PC-3 (cell line): ENCODE data around the gene PTPRN2. TPM values are rescaled to one million over a fixed set of nuclear protein-coding genes. Genes with fewer than 3 reads are reported as not detected.

Experiments used
- ATAC-seq: fragments of 200-7000 bp; cut with Tn5 transposase; 2 replicates; pipeline ENCODE4 v1.9.1; 2020; ENCODE audit warnings: mild to moderate bottlenecking, moderate library complexity
- BruUV-seq: library from RNA; stranded (reverse); fragments of 400-500 nt; replicated peaks from 2 replicates; lab custom pipeline; 2021; lab: Mats Ljungman, UMichigan
- CTCF ChIA-PET: fragments of 300-600 bp; sonication (Branson Sonifier 250); formaldehyde crosslinking; loops from one replicate; lab custom pipeline; 2022; ENCODE audit warnings: antibody characterized with exemption; lab: Charles Lee
- POLR2A ChIA-PET: fragments of 300-600 bp; sonication (Branson Sonifier 250); formaldehyde crosslinking; loops from one replicate; lab custom pipeline; 2022; ENCODE audit warnings: antibody characterized with exemption; ENCODE audit not compliant: unreplicated experiment; lab: Charles Lee
- DNase-seq: peaks from one replicate; pipeline ENCODE4 v3.0.0-alpha.2; 2015
- H2AFZ ChIP-seq: fragments of 300-600 bp; sonication (generic); 2 replicates; pipeline ENCODE4 v1.6.0; 2016; ENCODE audit warnings: antibody characterized with exemption, low read length
- H3F3A ChIP-seq: fragments of 300-600 bp; sonication (generic); one replicate; pipeline ENCODE4 v1.6.0; 2017; ENCODE audit warnings: antibody characterized with exemption, low read length, control low read depth, mild to moderate bottlenecking; ENCODE audit not compliant: unreplicated experiment
- H3K27ac ChIP-seq: fragments of 300-600 bp; sonication (generic); 2 replicates; pipeline ENCODE4 v1.5.1; 2016; ENCODE audit warnings: mild to moderate bottlenecking, low read length
- H3K27me3 ChIP-seq: fragments of 300-600 bp; sonication (generic); 2 replicates; pipeline ENCODE4 v1.6.1; 2016; ENCODE audit warnings: low read length, mixed read lengths
- H3K36me3 ChIP-seq: fragments of 300-600 bp; sonication (generic); 2 replicates; pipeline ENCODE4 v1.6.1; 2016; ENCODE audit warnings: low read depth, mixed run types, low read length, mixed read lengths
- H3K4me1 ChIP-seq: fragments of 300-600 bp; sonication (generic); 2 replicates; pipeline ENCODE4 v1.5.1; 2016; ENCODE audit warnings: low read length; ENCODE audit not compliant: insufficient read depth
- H3K4me2 ChIP-seq: fragments of 300-600 bp; sonication (generic); 2 replicates; pipeline ENCODE4 v1.6.0; 2016; ENCODE audit warnings: low read length
- H3K4me3 ChIP-seq: fragments of 300-600 bp; sonication (generic); 2 replicates; pipeline ENCODE4 v1.5.1; 2016; ENCODE audit warnings: mild to moderate bottlenecking, low read length, mixed read lengths
- H3K79me2 ChIP-seq: fragments of 300-600 bp; sonication (generic); 2 replicates; pipeline ENCODE4 v1.6.1; 2017; ENCODE audit warnings: low read length, mixed read lengths
- H3K9ac ChIP-seq: fragments of 300-600 bp; sonication (generic); 2 replicates; pipeline ENCODE4 v1.6.0; 2016; ENCODE audit warnings: mild to moderate bottlenecking, low read length
- H3K9me2 ChIP-seq: fragments of 300-600 bp; sonication (generic); replicated peaks from 2 replicates; pipeline ENCODE4 v1.6.1; 2016; ENCODE audit warnings: mixed run types, low read length, mixed read lengths
- H3K9me3 ChIP-seq: fragments of 300-600 bp; sonication (generic); 2 replicates; pipeline ENCODE4 v1.6.1; 2016; ENCODE audit warnings: low read length, mixed read lengths
- H4K20me1 ChIP-seq: fragments of 300-600 bp; sonication (generic); 2 replicates; pipeline ENCODE4 v1.6.1; 2016; ENCODE audit warnings: low read length, mixed read lengths
- EZH2 ChIP-seq: fragments of 300-600 bp; sonication (generic); IDR thresholded peaks from one replicate; pipeline ENCODE4 v1.6.1; 2017; ENCODE audit warnings: antibody characterized with exemption, mild to moderate bottlenecking, low read length; ENCODE audit not compliant: unreplicated experiment
- EZH2phosphoT487 ChIP-seq: fragments of 300-600 bp; sonication (generic); IDR thresholded peaks from 2 replicates; pipeline ENCODE4 v1.6.1; 2018; ENCODE audit warnings: mild to moderate bottlenecking, antibody characterized with exemption, low read length, borderline replicate concordance
- intact Hi-C: fragments of 100-400 bp; cut with micrococcal nuclease; formaldehyde crosslinking; loops from 2 replicates; pipeline ENCODE4 v1.9.0; 2023
- total RNA-seq: library from RNA; depleted of rRNA; stranded (reverse); fragments of >200 nt; gene quantifications from 2 replicates; pipeline ENCODE4 v1.2.3, GENCODE V29; 2014
- TF ChIP-seq, protein P1 (sequence below): fragments of 300-600 bp; sonication (generic); conservative IDR thresholded peaks from 2 replicates; pipeline ENCODE4 v1.5.1; 2017; ENCODE audit warnings: antibody characterized with exemption, low read depth, mild to moderate bottlenecking, low read length

The PTPRN2 gene
- total RNA-seq, 1 experiment from 2014 or later = 3.2 TPM

DNA sequence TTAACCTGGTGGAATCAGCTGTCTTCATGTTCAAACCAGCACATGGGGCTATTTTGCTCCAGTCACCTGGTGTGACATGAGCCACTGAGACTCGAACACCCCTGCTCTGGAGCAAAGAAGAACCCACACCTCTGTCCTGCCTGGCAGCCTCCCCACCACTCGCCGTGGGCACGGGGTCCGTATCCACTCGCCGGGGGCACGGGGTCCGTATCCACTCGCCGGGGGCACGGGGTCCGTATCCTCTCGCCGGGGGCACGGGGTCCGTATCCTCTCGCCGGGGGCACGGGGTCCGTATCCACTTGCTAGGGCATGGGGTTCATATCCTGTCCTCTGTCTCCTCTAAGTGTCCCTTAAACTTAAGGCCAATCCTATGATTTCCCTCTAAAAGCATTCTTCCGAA lies 558.7 kb downstream of the PTPRN2 start:
- ChIA-PET CTCF (no interaction called here), POLR2A (no interaction called here)
- Histone ChIP-seq H3K27me3 (peaks cover 9% of the 10 kb centered on the region; the same call in 1 of the 2 replicates), H3K79me2 (no peaks in the 10 kb centered on the region), H3K9me3 (no peaks in the 10 kb centered on the region), H2AFZ (no peak overlapping the region), H3K36me3 (no peaks in the 10 kb centered on the region), H3K27ac (no peak overlapping the region), H3K9me2 (no peaks in the 10 kb centered on the region), H3K4me3 (no peak overlapping the region), H3K4me2 (no peak overlapping the region), H3K9ac (no peak overlapping the region), H3F3A (no peaks in the 10 kb centered on the region), H3K4me1 (no peaks in the 10 kb centered on the region), H4K20me1 (no peaks in the 10 kb centered on the region)
- TF ChIP-seq EZH2phosphoT487 = no peak
- TF ChIP-seq, protein P1, sequence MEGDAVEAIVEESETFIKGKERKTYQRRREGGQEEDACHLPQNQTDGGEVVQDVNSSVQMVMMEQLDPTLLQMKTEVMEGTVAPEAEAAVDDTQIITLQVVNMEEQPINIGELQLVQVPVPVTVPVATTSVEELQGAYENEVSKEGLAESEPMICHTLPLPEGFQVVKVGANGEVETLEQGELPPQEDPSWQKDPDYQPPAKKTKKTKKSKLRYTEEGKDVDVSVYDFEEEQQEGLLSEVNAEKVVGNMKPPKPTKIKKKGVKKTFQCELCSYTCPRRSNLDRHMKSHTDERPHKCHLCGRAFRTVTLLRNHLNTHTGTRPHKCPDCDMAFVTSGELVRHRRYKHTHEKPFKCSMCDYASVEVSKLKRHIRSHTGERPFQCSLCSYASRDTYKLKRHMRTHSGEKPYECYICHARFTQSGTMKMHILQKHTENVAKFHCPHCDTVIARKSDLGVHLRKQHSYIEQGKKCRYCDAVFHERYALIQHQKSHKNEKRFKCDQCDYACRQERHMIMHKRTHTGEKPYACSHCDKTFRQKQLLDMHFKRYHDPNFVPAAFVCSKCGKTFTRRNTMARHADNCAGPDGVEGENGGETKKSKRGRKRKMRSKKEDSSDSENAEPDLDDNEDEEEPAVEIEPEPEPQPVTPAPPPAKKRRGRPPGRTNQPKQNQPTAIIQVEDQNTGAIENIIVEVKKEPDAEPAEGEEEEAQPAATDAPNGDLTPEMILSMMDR = no peak
- TF ChIP-seq EZH2 = no peak
- no peak for DNase-seq
- intact Hi-C loops = no loop called here
- no TSS peak for BruUV-seq
- no peak for ATAC-seq

DNA sequence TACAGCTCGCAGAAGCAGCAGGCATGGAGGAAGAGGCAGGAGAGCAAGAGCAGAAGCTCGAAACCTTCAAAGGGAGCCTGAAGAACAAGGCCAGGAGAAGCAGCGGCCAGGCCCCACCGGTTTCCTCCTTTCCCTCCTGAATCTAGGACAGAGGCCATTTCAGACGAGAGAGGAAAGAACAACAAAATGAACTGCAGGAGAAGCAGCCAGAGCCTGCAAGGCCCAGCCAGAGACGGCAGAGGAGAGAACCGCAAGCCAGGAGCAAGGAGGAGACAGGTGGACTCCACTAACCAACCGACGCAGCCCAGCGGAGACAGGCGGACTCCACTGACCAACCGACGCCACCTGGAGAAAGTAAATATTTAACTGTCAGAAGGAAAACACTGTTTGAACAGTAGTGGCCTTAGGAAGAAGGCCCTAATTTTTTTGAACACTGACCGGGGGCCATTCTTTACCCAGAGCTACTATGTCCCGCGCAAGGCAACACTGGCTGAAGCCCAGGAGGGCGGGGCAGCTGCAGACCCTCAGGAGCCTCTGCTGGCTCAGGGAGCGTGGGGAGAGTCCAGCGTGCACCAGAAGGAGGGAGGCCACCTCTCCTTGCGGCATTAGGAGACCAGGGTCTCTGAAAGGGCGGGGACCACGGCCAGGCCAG lies 559.2 kb downstream of the PTPRN2 start:
- no peaks in the 10 kb centered on the region for H3K9me2 ChIP-seq
- no peak overlapping the region for H3K9ac ChIP-seq
- no peak overlapping the region for H3K27ac ChIP-seq
- H3K79me2 ChIP-seq = no peaks in the 10 kb centered on the region
- no peaks in the 10 kb centered on the region for H3K9me3 ChIP-seq
- ATAC-seq (no peak), DNase-seq (no peak)
- POLR2A ChIA-PET = no interaction called here
- H3K4me3 ChIP-seq = no peak overlapping the region
- TF ChIP-seq, protein P1 = no peak
- no peak for TF ChIP-seq EZH2
- no TSS peak for BruUV-seq
- H3F3A ChIP-seq = no peaks in the 10 kb centered on the region
- H2AFZ ChIP-seq = no peak overlapping the region
- H3K36me3 ChIP-seq = no peaks in the 10 kb centered on the region
- no peak overlapping the region for H3K4me2 ChIP-seq
- H4K20me1 ChIP-seq = no peaks in the 10 kb centered on the region
- no peaks in the 10 kb centered on the region for H3K4me1 ChIP-seq
- intact Hi-C loops = no loop called here
- CTCF ChIA-PET = interaction anchor here (0.6 kb wide), 1 partner anchor 386 kb away, joined by 6 read pairs; no protein-coding TSS in a partner anchor
- peaks cover 9% of the 10 kb centered on the region; the same call in 1 of the 2 replicates for H3K27me3 ChIP-seq

DNA sequence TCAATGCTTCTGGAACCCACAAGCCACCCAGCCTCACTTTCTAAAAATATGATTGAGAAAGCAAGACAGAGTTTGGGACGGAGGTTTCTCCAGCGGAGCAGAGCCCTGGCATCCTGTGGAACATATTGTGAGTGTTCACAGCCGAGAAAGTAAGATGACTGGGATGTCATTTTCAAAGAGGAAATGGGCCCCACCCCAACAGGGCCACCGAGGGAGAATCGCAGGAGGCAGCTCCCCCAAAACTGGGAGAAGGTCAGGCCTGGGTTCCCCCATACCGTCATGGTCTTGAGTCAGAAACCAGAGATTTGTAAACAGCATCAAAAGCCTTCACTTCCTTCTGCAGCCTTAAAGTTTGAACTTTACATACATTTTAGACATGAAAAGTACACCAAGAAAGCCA lies 560.0 kb downstream of the PTPRN2 start:
- intact Hi-C loops = no loop called here
- Histone ChIP-seq H3K9ac (no peak overlapping the region), H3K4me1 (no peaks in the 10 kb centered on the region), H3K4me3 (no peak overlapping the region), H3F3A (no peaks in the 10 kb centered on the region), H2AFZ (no peak overlapping the region), H4K20me1 (no peaks in the 10 kb centered on the region), H3K27ac (no peak overlapping the region), H3K79me2 (no peaks in the 10 kb centered on the region), H3K27me3 (peaks cover 9% of the 10 kb centered on the region; the same call in 1 of the 2 replicates), H3K9me2 (no peaks in the 10 kb centered on the region), H3K36me3 (no peaks in the 10 kb centered on the region), H3K9me3 (no peaks in the 10 kb centered on the region), H3K4me2 (no peak overlapping the region)
- ChIA-PET CTCF (no interaction called here), POLR2A (no interaction called here)
- DNase-seq (no peak), ATAC-seq (no peak)
- TF ChIP-seq EZH2phosphoT487 = no peak
- BruUV-seq = no TSS peak
